ENCODE data around the gene RBFOX2. TPM values are rescaled to one million over a fixed set of nuclear protein-coding genes. Genes with fewer than 3 reads are reported as not detected.

Gene RBFOX2
- total and polyA plus RNA-seq, 2 donors (not counting 3 experiments of a cell fraction or from before 2014, with no cell fraction given): 125 to 142 TPM

DNA sequence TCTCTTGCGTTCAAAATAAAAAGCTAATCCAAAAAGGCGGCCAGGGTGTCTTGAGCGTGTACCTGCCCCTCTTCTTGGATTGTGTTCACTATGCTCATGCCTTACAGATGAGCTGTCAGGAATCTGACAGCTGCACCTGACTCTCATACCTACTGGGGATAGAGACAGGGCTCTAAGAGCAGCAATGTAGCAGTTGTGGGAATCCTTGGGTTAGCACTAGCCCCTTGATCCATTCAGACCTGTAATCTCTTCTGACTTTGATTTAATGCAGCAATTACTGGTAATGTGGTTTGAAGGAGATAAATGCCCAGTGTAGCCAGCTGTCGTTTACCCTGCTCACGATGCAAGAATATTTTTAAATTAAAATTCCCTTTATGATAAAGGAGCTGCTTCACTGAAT, 165.2 kb downstream of the RBFOX2 start:
- intact Hi-C loops (cut with micrococcal nuclease): no loop called here
- BruUV-seq (replicated peaks): no TSS peak
- TF ChIP-seq MYC (IDR thresholded peaks at IDR 0.05; ENCODE audit: low read depth, low read length): no peak
- no peak for TF ChIP-seq EZH2 (IDR thresholded peaks at IDR 0.05; ENCODE audit: borderline replicate concordance, low read depth, low read length, severe bottlenecking)
- TF ChIP-seq POLR2A (IDR thresholded peaks at IDR 0.05; ENCODE audit: low read depth, low read length): no peak
- no peak for TF ChIP-seq JUN (IDR thresholded peaks at IDR 0.05; ENCODE audit: borderline replicate concordance, insufficient read depth, insufficient read length, low read depth)
- TF ChIP-seq, protein P1, sequence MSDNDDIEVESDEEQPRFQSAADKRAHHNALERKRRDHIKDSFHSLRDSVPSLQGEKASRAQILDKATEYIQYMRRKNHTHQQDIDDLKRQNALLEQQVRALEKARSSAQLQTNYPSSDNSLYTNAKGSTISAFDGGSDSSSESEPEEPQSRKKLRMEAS (IDR thresholded peaks at IDR 0.05; ENCODE audit: insufficient read depth, insufficient read length): no peak
- TF ChIP-seq, protein P2, sequence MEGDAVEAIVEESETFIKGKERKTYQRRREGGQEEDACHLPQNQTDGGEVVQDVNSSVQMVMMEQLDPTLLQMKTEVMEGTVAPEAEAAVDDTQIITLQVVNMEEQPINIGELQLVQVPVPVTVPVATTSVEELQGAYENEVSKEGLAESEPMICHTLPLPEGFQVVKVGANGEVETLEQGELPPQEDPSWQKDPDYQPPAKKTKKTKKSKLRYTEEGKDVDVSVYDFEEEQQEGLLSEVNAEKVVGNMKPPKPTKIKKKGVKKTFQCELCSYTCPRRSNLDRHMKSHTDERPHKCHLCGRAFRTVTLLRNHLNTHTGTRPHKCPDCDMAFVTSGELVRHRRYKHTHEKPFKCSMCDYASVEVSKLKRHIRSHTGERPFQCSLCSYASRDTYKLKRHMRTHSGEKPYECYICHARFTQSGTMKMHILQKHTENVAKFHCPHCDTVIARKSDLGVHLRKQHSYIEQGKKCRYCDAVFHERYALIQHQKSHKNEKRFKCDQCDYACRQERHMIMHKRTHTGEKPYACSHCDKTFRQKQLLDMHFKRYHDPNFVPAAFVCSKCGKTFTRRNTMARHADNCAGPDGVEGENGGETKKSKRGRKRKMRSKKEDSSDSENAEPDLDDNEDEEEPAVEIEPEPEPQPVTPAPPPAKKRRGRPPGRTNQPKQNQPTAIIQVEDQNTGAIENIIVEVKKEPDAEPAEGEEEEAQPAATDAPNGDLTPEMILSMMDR (IDR thresholded peaks at IDR 0.05; ENCODE audit: extremely low read depth in 1 of 2, insufficient read depth in 1 of 2, low read depth in 1 of 2, low read length in 2 of 2): no peak
- no peak for TF ChIP-seq GATA2 (IDR thresholded peaks at IDR 0.05; ENCODE audit: insufficient read depth, insufficient read length, low read depth, low read length)
- TF ChIP-seq POLR2AphosphoS5 (IDR thresholded peaks at IDR 0.05; ENCODE audit: insufficient read depth, low read depth, low read length): no peak
- no peak for TF ChIP-seq FOS (IDR thresholded peaks at IDR 0.05; ENCODE audit: borderline replicate concordance, insufficient read depth, low read length)
- Histone ChIP-seq H2AFZ (ENCODE audit: low read depth, low read length) (no peak overlapping the region), H3K9me1 (replicated peaks; ENCODE audit: control insufficient read depth, extremely low read depth, insufficient read depth, low read length) (no peaks in the 10 kb centered on the region), H3K4me1 (ENCODE audit: control insufficient read depth, extremely low read depth, insufficient read depth, low read length) (no peaks in the 10 kb centered on the region), H3K27ac (ENCODE audit: insufficient read depth, low read depth, low read length) (no peak overlapping the region), H3K79me2 (ENCODE audit: control insufficient read depth, insufficient read depth, low read length) (peaks cover 24% of the 10 kb centered on the region), H3K36me3 (ENCODE audit: control insufficient read depth in 2 of 2, extremely low read depth in 1 of 2, insufficient read depth in 2 of 2, low read length in 2 of 2) (no peaks in the 10 kb centered on the region), H3K27me3 (ENCODE audit: control insufficient read depth in 2 of 2, insufficient read depth in 2 of 2, low read length in 2 of 2) (no peaks in the 10 kb centered on the region), H3K9me3 (replicated peaks; ENCODE audit: control insufficient read depth, insufficient read depth, low read length) (no peaks in the 10 kb centered on the region), H3K4me3 (replicated peaks in 1 of 3; ENCODE audit: insufficient read depth in 1 of 3, low read depth in 1 of 3, low read length in 3 of 3) (no peak overlapping the region), H3K9ac (replicated peaks; ENCODE audit: extremely low read depth, insufficient read depth, low read length) (no peak overlapping the region), H3K4me2 (ENCODE audit: insufficient read depth, low read length) (no peak overlapping the region), H4K20me1 (replicated peaks; ENCODE audit: control insufficient read depth, extremely low read depth, insufficient read depth, low read length) (peaks cover 4% of the 10 kb centered on the region)
- dilution Hi-C loops (cut with MboI; ENCODE audit: extremely low pct_ligation_motif_present, low sequenced_read_pairs): no loop called here
- ChIA-PET POLR2A (no interaction called here), CTCF (interaction anchor here (0.6 kb wide), 1 partner anchor 23 kb away, joined by 4 read pairs; no protein-coding TSS in a partner anchor)
- DNase-seq (ENCODE audit: low read depth, low spot score) (no peak), FAIRE-seq (no peak)
